Neural crest cell (in vitro differentiated cells): ENCODE measurements around the gene GEMIN2. TPM values are rescaled to one million over a fixed set of nuclear protein-coding genes. Genes with fewer than 3 reads are reported as not detected.
A peak's percentile ranks its signal among the peaks of the same experiment; 100 is the strongest.
"Not testable (repeated sequence)": the region's sequence is repeated elsewhere in the genome, so short reads cannot be mapped to it uniquely, and the experiment has no call there.

Experiments used
- DNase-seq: peaks from one replicate; pipeline ENCODE4 v3.0.0; 2021; ENCODE audit warnings: low read depth, mixed read lengths, low spot score
- H3K27ac Mint-ChIP-seq: one replicate; pipeline ENCODE4 v1.8.0; 2021; ENCODE audit warnings: mild to moderate bottlenecking, mixed read lengths; ENCODE audit not compliant: unreplicated experiment
- H3K27me3 Mint-ChIP-seq: 2 replicates; pipeline ENCODE4 v1.8.0; 2021; ENCODE audit warnings: low read depth, mild to moderate bottlenecking, mixed read lengths
- H3K36me3 Mint-ChIP-seq: 2 replicates; pipeline ENCODE4 v1.8.0; 2021; ENCODE audit warnings: low read depth, mild to moderate bottlenecking, mixed read lengths
- H3K4me1 Mint-ChIP-seq: 2 replicates; pipeline ENCODE4 v1.8.0; 2021; ENCODE audit warnings: mixed read lengths
- H3K4me3 Mint-ChIP-seq: one replicate; pipeline ENCODE4 v1.8.0; 2021; ENCODE audit warnings: mild to moderate bottlenecking, mixed read lengths
- H3K9me3 Mint-ChIP-seq: 2 replicates; pipeline ENCODE4 v1.8.0; 2021; ENCODE audit warnings: mixed read lengths
- CTCF ChIP-seq: fragments of 200-600 bp; sonication (generic); conservative IDR thresholded peaks from 2 replicates; pipeline ENCODE4 v1.5.0; 2021; ENCODE audit warnings: antibody characterized with exemption, mild to moderate bottlenecking
- total RNA-seq: library from RNA; stranded (reverse); gene quantifications from 2 replicates; pipeline ENCODE4 v1.2.1, GENCODE V29; 2021

GEMIN2 gene
- total RNA-seq, 1 donor from 2014 or later, result 37.9 TPM

DNA sequence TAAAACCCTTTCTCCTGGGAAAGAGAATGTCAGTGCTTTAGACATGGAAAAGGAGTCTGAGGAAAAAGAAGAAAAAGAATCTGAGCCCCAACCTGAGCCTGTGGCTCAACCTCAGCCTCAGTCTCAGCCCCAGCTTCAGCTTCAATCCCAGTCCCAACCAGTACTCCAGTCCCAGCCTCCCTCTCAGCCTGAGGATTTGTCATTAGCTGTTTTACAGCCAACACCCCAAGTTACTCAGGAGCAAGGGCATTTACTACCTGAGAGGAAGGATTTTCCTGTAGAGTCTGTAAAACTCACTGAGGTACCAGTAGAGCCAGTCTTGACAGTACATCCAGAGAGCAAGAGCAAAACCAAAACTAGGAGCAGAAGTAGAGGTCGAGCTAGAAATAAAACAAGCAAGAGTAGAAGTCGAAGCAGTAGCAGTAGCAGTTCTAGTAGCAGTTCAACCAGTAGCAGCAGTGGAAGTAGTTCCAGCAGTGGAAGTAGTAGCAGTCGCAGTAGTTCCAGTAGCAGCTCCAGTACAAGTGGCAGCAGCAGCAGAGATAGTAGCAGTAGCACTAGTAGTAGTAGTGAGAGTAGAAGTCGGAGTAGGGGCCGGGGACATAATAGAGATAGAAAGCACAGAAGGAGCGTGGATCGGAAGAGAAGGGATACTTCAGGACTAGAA lies 67.0 kb downstream of the GEMIN2 start:
- H3K4me3 Mint-ChIP-seq, result no peak overlapping the region
- H3K4me1 Mint-ChIP-seq, result peaks cover 23% of the 10 kb centered on the region
- H3K9me3 Mint-ChIP-seq, result no peaks in the 10 kb centered on the region
- DNase-seq, result no peak
- no peak for TF ChIP-seq CTCF
- H3K36me3 Mint-ChIP-seq, result peaks cover 29% of the 10 kb centered on the region
- H3K27ac Mint-ChIP-seq, result no peak overlapping the region
- no peaks in the 10 kb centered on the region for H3K27me3 Mint-ChIP-seq

DNA sequence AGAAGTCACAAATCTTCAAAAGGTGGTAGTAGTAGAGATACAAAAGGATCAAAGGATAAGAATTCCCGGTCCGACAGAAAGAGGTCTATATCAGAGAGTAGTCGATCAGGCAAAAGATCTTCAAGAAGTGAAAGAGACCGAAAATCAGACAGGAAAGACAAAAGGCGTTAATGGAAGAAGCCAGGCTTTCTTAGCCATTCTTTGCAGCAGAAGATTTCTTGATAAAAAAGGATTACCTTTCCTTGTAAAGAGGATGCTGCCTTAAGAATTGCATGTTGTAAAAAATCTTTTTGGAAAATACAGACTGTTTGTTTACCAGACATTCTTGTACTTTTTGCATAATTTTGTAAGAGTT lies 67.5 kb downstream of the GEMIN2 start:
- peaks cover 30% of the 10 kb centered on the region for H3K36me3 Mint-ChIP-seq
- no peak for DNase-seq
- H3K27ac Mint-ChIP-seq, result no peak overlapping the region
- H3K4me3 Mint-ChIP-seq, result no peak overlapping the region
- peaks cover 22% of the 10 kb centered on the region for H3K4me1 Mint-ChIP-seq
- TF ChIP-seq CTCF, result no peak
- no peaks in the 10 kb centered on the region for H3K9me3 Mint-ChIP-seq
- no peaks in the 10 kb centered on the region for H3K27me3 Mint-ChIP-seq

DNA sequence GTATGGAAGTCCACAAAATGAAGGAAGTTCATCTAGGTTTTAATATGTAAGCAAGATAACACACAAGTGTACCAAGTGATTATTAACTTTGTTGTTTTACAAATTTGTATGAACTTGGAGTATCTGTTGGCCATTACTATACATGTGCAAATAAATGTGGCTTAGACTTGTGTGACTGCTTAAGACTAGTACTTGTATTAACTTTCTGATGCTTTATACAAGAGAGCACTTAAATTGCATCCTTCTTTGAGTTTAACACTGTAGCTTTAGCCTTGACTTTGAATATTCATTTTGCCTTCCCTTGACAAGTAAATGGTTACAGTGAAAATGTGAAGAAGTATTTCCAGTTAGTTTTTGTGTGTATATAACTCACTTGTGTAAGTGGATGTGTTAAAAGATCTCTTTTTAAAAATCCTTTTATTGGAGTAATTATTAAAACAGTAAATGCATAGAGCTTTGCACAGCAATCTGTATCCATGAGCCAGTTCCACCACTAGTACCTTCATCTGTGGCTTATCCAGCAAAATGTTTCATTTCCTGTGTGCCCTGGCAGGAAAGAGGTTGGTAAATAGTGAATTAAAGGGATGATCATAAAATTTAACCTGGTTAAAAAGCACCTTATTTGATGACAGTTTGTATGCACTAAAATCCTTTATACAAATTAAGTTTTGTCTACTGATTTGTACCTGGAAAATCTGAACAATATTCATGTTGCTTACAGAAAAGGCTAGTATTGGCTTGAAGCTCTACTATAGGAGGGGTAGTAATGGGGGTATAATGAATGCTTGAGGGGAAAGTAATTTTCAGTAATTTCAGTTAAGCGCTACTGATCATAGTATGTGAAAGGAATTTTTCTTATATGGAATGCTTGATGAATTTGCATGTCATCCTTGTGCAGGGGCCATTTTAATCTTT lies 68.9 kb downstream of the GEMIN2 start:
- Mint-ChIP-seq H3K27me3 (no peaks in the 10 kb centered on the region), H3K27ac (no peak overlapping the region), H3K4me1 (peaks cover 23% of the 10 kb centered on the region), H3K36me3 (peaks cover 21% of the 10 kb centered on the region), H3K4me3 (peak overlapping the region; percentile 1), H3K9me3 (no peaks in the 10 kb centered on the region)
- no peak for TF ChIP-seq CTCF
- DNase-seq, result no peak

- not testable (repeated sequence) for DNase-seq, H3K27me3 Mint-ChIP-seq, H3K27ac Mint-ChIP-seq, H3K9me3 Mint-ChIP-seq, H3K4me3 Mint-ChIP-seq
- Mint-ChIP-seq H3K4me1 (peaks cover 27% of the 10 kb centered on the region), H3K36me3 (peaks cover 21% of the 10 kb centered on the region)
Observed at GRCh38 chr14:39183685-39184003, 69.5 kb downstream of the GEMIN2 start.

GRCh38 chr14:39184628-39185255 lies 70.6 kb downstream of the GEMIN2 start:
- Mint-ChIP-seq H3K9me3 (no peaks in the 10 kb centered on the region), H3K27ac (no peak overlapping the region), H3K36me3 (peaks cover 18% of the 10 kb centered on the region), H3K4me3 (no peak overlapping the region), H3K27me3 (no peaks in the 10 kb centered on the region), H3K4me1 (peaks cover 19% of the 10 kb centered on the region)
- no peak for DNase-seq
- TF ChIP-seq CTCF, result no peak
